Measurements from ENCODE around the gene AFF1.
A peak's percentile ranks its signal among the peaks of the same experiment; 100 is the strongest.

The AFF1 gene

GRCh38 chr4:86946868-86947500, 12.2 kb downstream of the AFF1 start:
- peaks cover 38% of the 10 kb centered on the region for H3K4me1 ChIP-seq (ENCODE audit: control insufficient read depth, insufficient read depth, low read length)
- no peak overlapping the region for H3K4me3 ChIP-seq (ENCODE audit: low read depth, low read length)
- no peaks in the 10 kb centered on the region for H3K9me3 ChIP-seq (ENCODE audit: control insufficient read depth, insufficient read depth, low read length)
- H3K9ac ChIP-seq (ENCODE audit: low read depth, low read length) = no peak overlapping the region
- H3K27me3 ChIP-seq (ENCODE audit: control insufficient read depth, insufficient read depth, low read length) = no peaks in the 10 kb centered on the region
- H3K36me3 ChIP-seq (ENCODE audit: control insufficient read depth, insufficient read depth, low read length) = no peaks in the 10 kb centered on the region

DNA sequence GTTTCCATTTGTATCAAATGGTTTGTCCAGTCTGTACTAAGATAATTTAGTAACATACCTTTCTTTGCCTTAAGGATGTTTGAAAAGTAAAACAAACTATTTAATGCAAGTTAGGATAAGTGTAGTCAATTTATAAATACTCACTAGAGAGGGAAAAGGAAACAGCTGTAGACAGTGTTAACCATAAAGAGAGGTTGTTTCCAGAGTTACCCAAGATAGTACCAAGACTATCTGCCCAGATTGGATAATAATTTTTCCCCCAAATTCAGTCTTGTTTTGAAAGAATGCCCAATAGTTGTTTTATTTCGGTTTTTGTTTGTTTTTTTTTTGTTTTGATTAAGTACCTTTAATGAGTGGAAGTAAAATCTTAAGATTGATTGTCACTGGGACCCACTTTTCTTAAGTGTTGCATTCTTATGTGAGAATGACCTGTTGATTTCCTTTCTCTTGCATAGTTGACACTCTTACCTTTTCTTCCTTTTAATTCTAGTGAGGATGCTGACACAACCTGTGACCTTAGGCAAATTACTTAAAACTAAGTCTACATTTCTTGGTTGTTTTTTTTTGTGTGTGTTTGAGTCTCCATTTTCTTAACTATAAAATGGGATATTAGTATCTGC, 12.8 kb downstream of the AFF1 start:
- no peak overlapping the region for H3K9ac ChIP-seq (ENCODE audit: low read depth, low read length)
- peaks cover 38% of the 10 kb centered on the region for H3K4me1 ChIP-seq (ENCODE audit: control insufficient read depth, insufficient read depth, low read length)
- H3K4me3 ChIP-seq (ENCODE audit: low read depth, low read length) = no peak overlapping the region
- H3K36me3 ChIP-seq (ENCODE audit: control insufficient read depth, insufficient read depth, low read length) = no peaks in the 10 kb centered on the region
- H3K27me3 ChIP-seq (ENCODE audit: control insufficient read depth, insufficient read depth, low read length) = no peaks in the 10 kb centered on the region
- no peaks in the 10 kb centered on the region for H3K9me3 ChIP-seq (ENCODE audit: control insufficient read depth, insufficient read depth, low read length)

- Histone ChIP-seq H3K9ac (ENCODE audit: low read depth, low read length) (peak overlapping the region; percentile 28), H3K36me3 (ENCODE audit: control insufficient read depth, insufficient read depth, low read length) (no peaks in the 10 kb centered on the region), H3K9me3 (ENCODE audit: control insufficient read depth, insufficient read depth, low read length) (no peaks in the 10 kb centered on the region), H3K27me3 (ENCODE audit: control insufficient read depth, insufficient read depth, low read length) (no peaks in the 10 kb centered on the region), H3K4me1 (ENCODE audit: control insufficient read depth, insufficient read depth, low read length) (peaks cover 39% of the 10 kb centered on the region), H3K4me3 (ENCODE audit: low read depth, low read length) (no peak overlapping the region)
Measured at GRCh38 chr4:86948276-86948675, 13.5 kb downstream of the AFF1 start.

DNA sequence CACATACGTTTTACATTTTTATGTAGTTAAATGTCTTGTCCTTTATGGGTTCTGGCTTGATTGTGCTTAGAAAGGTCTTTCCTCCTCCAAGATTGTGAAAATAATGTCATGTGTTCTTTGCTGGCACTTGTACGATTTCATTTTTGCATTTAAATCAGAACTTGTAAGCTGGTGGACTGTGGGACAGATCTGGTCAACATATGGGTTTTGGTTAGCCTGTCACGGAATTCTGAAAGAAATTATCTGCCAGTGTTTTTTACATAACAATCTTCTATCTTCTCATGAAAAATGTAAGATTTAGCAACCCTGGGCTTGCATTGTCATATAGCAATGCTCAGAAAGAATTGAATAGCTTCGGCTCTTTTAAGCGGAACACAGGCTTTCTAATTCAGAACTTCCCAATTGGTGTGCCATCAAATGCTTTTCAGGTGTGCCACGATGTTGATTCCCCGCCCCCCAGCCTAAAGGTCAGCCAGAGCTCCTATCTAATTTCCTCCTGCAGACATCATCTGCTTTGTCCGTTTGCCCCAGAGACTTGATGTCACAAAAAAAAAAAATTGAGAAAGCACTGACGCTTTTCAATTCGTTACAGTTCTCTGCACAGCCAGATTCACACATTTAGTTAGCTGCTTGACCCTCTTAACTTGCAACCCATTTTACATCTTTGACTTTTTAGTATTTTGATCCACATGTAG, 16.2 kb downstream of the AFF1 start:
- H3K4me1 ChIP-seq (ENCODE audit: control insufficient read depth, insufficient read depth, low read length) = peaks cover 40% of the 10 kb centered on the region
- H3K9me3 ChIP-seq (ENCODE audit: control insufficient read depth, insufficient read depth, low read length) = no peaks in the 10 kb centered on the region
- no peak overlapping the region for H3K9ac ChIP-seq (ENCODE audit: low read depth, low read length)
- H3K36me3 ChIP-seq (ENCODE audit: control insufficient read depth, insufficient read depth, low read length) = no peaks in the 10 kb centered on the region
- H3K27me3 ChIP-seq (ENCODE audit: control insufficient read depth, insufficient read depth, low read length) = no peaks in the 10 kb centered on the region
- H3K4me3 ChIP-seq (ENCODE audit: low read depth, low read length) = no peak overlapping the region

DNA sequence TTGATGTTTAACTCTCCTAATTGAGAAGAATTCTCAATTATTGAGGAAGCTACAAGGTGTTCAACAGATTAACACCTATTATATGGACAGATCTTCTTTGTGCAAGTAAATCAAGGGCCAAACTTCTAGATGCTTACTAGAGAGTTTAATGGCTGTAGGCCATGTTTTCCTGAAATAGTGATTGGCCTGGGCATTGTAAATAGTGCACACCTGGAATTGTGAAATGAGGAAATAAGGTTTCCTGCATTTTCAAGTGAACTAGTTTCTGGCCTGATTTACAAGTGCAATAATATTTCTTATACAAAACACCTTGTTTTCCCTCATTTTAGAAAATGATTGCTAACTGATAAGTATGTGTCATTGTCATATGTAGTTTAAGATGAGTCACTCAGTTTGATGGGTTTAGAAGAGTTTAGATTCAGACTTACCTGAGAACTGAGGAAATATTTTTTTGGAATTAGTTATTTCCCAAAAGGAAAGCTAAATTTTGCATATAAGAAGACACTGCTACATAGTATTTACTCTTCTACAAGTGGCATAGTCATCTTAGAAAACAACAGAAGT, 21.2 kb downstream of the AFF1 start:
- H3K36me3 ChIP-seq (ENCODE audit: control insufficient read depth, insufficient read depth, low read length) = no peaks in the 10 kb centered on the region
- no peak overlapping the region for H3K4me3 ChIP-seq (ENCODE audit: low read depth, low read length)
- no peak overlapping the region for H3K9ac ChIP-seq (ENCODE audit: low read depth, low read length)
- peaks cover 37% of the 10 kb centered on the region for H3K4me1 ChIP-seq (ENCODE audit: control insufficient read depth, insufficient read depth, low read length)
- no peaks in the 10 kb centered on the region for H3K9me3 ChIP-seq (ENCODE audit: control insufficient read depth, insufficient read depth, low read length)
- H3K27me3 ChIP-seq (ENCODE audit: control insufficient read depth, insufficient read depth, low read length) = no peaks in the 10 kb centered on the region

GRCh38 chr4:86957215-86957614, 22.4 kb downstream of the AFF1 start:
- Histone ChIP-seq H3K36me3 (ENCODE audit: control insufficient read depth, insufficient read depth, low read length) (no peaks in the 10 kb centered on the region), H3K4me1 (ENCODE audit: control insufficient read depth, insufficient read depth, low read length) (peaks cover 49% of the 10 kb centered on the region), H3K9ac (ENCODE audit: low read depth, low read length) (no peak overlapping the region), H3K4me3 (ENCODE audit: low read depth, low read length) (no peak overlapping the region), H3K9me3 (ENCODE audit: control insufficient read depth, insufficient read depth, low read length) (no peaks in the 10 kb centered on the region), H3K27me3 (ENCODE audit: control insufficient read depth, insufficient read depth, low read length) (no peaks in the 10 kb centered on the region)

GRCh38 chr4:86959588-86960500, 25.0 kb downstream of the AFF1 start:
- H3K9me3 ChIP-seq (ENCODE audit: control insufficient read depth, insufficient read depth, low read length) = no peaks in the 10 kb centered on the region
- no peaks in the 10 kb centered on the region for H3K36me3 ChIP-seq (ENCODE audit: control insufficient read depth, insufficient read depth, low read length)
- H3K4me1 ChIP-seq (ENCODE audit: control insufficient read depth, insufficient read depth, low read length) = peaks cover 56% of the 10 kb centered on the region
- H3K9ac ChIP-seq (ENCODE audit: low read depth, low read length) = peak overlapping the region; percentile 38
- H3K4me3 ChIP-seq (ENCODE audit: low read depth, low read length) = peak overlapping the region; percentile 30
- no peaks in the 10 kb centered on the region for H3K27me3 ChIP-seq (ENCODE audit: control insufficient read depth, insufficient read depth, low read length)

- Histone ChIP-seq H3K4me1 (ENCODE audit: control insufficient read depth, insufficient read depth, low read length) (peaks cover 58% of the 10 kb centered on the region), H3K9ac (ENCODE audit: low read depth, low read length) (peak overlapping the region; percentile 38), H3K4me3 (ENCODE audit: low read depth, low read length) (peak overlapping the region; percentile 30), H3K36me3 (ENCODE audit: control insufficient read depth, insufficient read depth, low read length) (no peaks in the 10 kb centered on the region), H3K27me3 (ENCODE audit: control insufficient read depth, insufficient read depth, low read length) (no peaks in the 10 kb centered on the region), H3K9me3 (ENCODE audit: control insufficient read depth, insufficient read depth, low read length) (no peaks in the 10 kb centered on the region)
Measured at GRCh38 chr4:86960557-86960961, 25.7 kb downstream of the AFF1 start.

GRCh38 chr4:86961116-86961515, 26.3 kb downstream of the AFF1 start:
- no peaks in the 10 kb centered on the region for H3K36me3 ChIP-seq (ENCODE audit: control insufficient read depth, insufficient read depth, low read length)
- no peaks in the 10 kb centered on the region for H3K27me3 ChIP-seq (ENCODE audit: control insufficient read depth, insufficient read depth, low read length)
- H3K4me1 ChIP-seq (ENCODE audit: control insufficient read depth, insufficient read depth, low read length) = peaks cover 58% of the 10 kb centered on the region
- H3K9me3 ChIP-seq (ENCODE audit: control insufficient read depth, insufficient read depth, low read length) = no peaks in the 10 kb centered on the region
- H3K4me3 ChIP-seq (ENCODE audit: low read depth, low read length) = no peak overlapping the region
- no peak overlapping the region for H3K9ac ChIP-seq (ENCODE audit: low read depth, low read length)

DNA sequence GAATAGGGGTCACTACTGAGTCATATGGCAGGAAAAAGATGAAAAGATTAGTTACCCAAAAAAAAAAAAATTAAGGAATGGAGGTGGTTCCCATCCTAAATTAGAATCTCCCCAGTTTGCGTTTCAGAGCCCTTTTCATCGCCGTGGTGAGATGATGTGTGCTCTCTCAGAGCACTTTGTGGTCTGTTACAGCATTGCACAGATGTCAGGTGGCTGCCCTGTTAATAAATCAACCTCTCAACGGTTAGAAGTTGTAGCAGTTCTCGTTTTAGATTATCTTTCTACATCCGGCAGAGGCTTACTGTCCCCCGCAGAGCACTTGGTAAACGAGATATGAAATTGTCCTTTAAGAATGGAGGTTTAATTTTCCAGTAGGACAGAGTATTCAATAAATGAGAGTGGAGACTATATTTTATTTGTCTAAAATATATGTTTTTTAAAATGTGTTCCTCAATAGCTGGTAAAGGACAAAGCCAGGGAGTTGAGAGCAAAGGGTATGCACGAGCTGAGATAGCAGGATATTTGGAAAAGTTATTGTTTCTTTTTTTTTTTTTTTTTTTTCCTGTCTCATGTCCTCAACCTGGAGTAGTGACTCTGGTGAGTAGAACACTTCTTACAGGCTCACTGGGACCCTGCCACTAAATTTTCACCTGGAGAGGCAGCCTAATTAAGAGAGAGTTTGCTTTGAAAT, 26.9 kb downstream of the AFF1 start:
- Histone ChIP-seq H3K9ac (ENCODE audit: low read depth, low read length) (no peak overlapping the region), H3K27me3 (ENCODE audit: control insufficient read depth, insufficient read depth, low read length) (no peaks in the 10 kb centered on the region), H3K36me3 (ENCODE audit: control insufficient read depth, insufficient read depth, low read length) (no peaks in the 10 kb centered on the region), H3K4me3 (ENCODE audit: low read depth, low read length) (no peak overlapping the region), H3K4me1 (ENCODE audit: control insufficient read depth, insufficient read depth, low read length) (peaks cover 60% of the 10 kb centered on the region), H3K9me3 (ENCODE audit: control insufficient read depth, insufficient read depth, low read length) (no peaks in the 10 kb centered on the region)

DNA sequence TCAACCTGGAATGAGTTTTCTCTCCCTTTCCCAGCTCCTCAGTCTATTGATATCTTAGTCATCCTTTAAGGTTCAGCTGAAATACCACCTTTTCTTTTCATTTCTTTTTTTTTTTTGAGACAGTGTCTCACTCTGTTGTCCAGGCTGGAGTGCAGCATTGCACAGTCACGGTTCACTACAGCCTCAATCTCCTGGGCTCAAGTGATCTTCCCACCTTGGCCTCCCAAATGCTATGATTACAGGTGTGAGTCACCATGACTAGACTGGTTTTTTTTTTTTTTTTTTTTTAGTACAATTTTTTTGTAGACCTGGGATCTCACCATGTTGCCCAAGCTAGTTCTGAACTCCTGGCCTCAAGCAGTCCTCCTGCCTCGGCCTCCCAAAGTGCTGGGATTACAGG, 28.9 kb downstream of the AFF1 start:
- Histone ChIP-seq H3K27me3 (ENCODE audit: control insufficient read depth, insufficient read depth, low read length) (no peaks in the 10 kb centered on the region), H3K4me1 (ENCODE audit: control insufficient read depth, insufficient read depth, low read length) (peaks cover 65% of the 10 kb centered on the region), H3K9ac (ENCODE audit: low read depth, low read length) (no peak overlapping the region), H3K4me3 (ENCODE audit: low read depth, low read length) (no peak overlapping the region), H3K36me3 (ENCODE audit: control insufficient read depth, insufficient read depth, low read length) (no peaks in the 10 kb centered on the region), H3K9me3 (ENCODE audit: control insufficient read depth, insufficient read depth, low read length) (no peaks in the 10 kb centered on the region)

Measured in iPS-15b (cell line).